AG09309 (cell line): Measurements from ENCODE around the gene EXOC6B.

Source experiments
- DNase-seq: peaks from one replicate; pipeline ENCODE4 v3.0.0-alpha.2; 2010; ENCODE audit warnings: low read depth
- H3K4me3 ChIP-seq: 2 replicates; pipeline ENCODE4 v1.5.1; 2011; ENCODE audit warnings: mild to moderate bottlenecking, low read depth, low read length, moderate library complexity; ENCODE audit not compliant: control insufficient read depth
- CTCF ChIP-seq: IDR thresholded peaks from 2 replicates; pipeline ENCODE4 v1.5.1; 2011; ENCODE audit warnings: mild to moderate bottlenecking, low read depth, low read length, inconsistent platforms; ENCODE audit not compliant: insufficient read depth, control insufficient read depth; ENCODE audit errors: missing control alignments

Gene EXOC6B

GRCh38 chr2:72744049-72744448 is 81.8 kb downstream of the EXOC6B start:
- TF ChIP-seq CTCF, result no peak
- no peak overlapping the region for H3K4me3 ChIP-seq
- DNase-seq, result peak; percentile 14

GRCh38 chr2:72743481-72743880 is 82.4 kb downstream of the EXOC6B start:
- no peak overlapping the region for H3K4me3 ChIP-seq
- no peak for DNase-seq
- TF ChIP-seq CTCF, result no peak

GRCh38 chr2:72738096-72738495 is 87.7 kb downstream of the EXOC6B start:
- no peak for DNase-seq
- no peak for TF ChIP-seq CTCF
- H3K4me3 ChIP-seq, result no peak overlapping the region

GRCh38 chr2:72734432-72734831 is 91.4 kb downstream of the EXOC6B start:
- no peak for TF ChIP-seq CTCF
- DNase-seq, result no peak
- no peak overlapping the region for H3K4me3 ChIP-seq

- TF ChIP-seq CTCF, result no peak
- DNase-seq, result no peak
- H3K4me3 ChIP-seq, result no peak overlapping the region
These were observed 94.7 kb downstream of the EXOC6B start for GRCh38 chr2:72731116-72731515.

- no peak for TF ChIP-seq CTCF
- no peak for DNase-seq
- H3K4me3 ChIP-seq, result no peak overlapping the region
These were observed 98.5 kb downstream of the EXOC6B start for GRCh38 chr2:72727356-72727755.

- no peak for DNase-seq
- no peak overlapping the region for H3K4me3 ChIP-seq
- no peak for TF ChIP-seq CTCF
These were observed 102.0 kb downstream of the EXOC6B start for GRCh38 chr2:72723769-72724370.
